Right kidney (tissue), 9 donors: ENCODE data around the gene SUDS3.
"Not testable (repeated sequence)": the region's sequence is repeated elsewhere in the genome, so short reads cannot be mapped to it uniquely, and the experiment has no call there.

Experiments used
- DNase-seq: peaks from one replicate; pipeline ENCODE4 v3.0.0-alpha.2; 2016
- long read RNA-seq, 8 donors: transcript quantifications; one replicate each; lab custom pipeline, GENCODE V29; 2026

The SUDS3 gene
- long read RNA-seq, donor 1, full-length matches to known transcripts: 3 of 8 reads
- long read RNA-seq, donor 1, partial matches to known transcripts: 0 of 8 reads
- long read RNA-seq, donor 1, other reads (novel, unspliced or antisense): 5 of 8 reads
- long read RNA-seq, donor 2, full-length matches to known transcripts: 2 of 2 reads
- long read RNA-seq, donor 2, partial matches to known transcripts: 0 of 2 reads
- long read RNA-seq, donor 2, other reads (novel, unspliced or antisense): 0 of 2 reads
- long read RNA-seq, donor 3, full-length matches to known transcripts: 3 of 3 reads
- long read RNA-seq, donor 3, partial matches to known transcripts: 0 of 3 reads
- long read RNA-seq, donor 3, other reads (novel, unspliced or antisense): 0 of 3 reads
- long read RNA-seq, donor 4, full-length matches to known transcripts: 2 of 8 reads
- long read RNA-seq, donor 4, partial matches to known transcripts: 6 of 8 reads
- long read RNA-seq, donor 4, other reads (novel, unspliced or antisense): 0 of 8 reads
- long read RNA-seq, donor 5, full-length matches to known transcripts: 1 of 1 reads
- long read RNA-seq, donor 5, partial matches to known transcripts: 0 of 1 reads
- long read RNA-seq, donor 5, other reads (novel, unspliced or antisense): 0 of 1 reads
- long read RNA-seq, donor 6, full-length matches to known transcripts: 2 of 15 reads
- long read RNA-seq, donor 6, partial matches to known transcripts: 8 of 15 reads
- long read RNA-seq, donor 6, other reads (novel, unspliced or antisense): 5 of 15 reads
- long read RNA-seq, donor 7, full-length matches to known transcripts: 3 of 74 reads
- long read RNA-seq, donor 7, partial matches to known transcripts: 64 of 74 reads
- long read RNA-seq, donor 7, other reads (novel, unspliced or antisense): 7 of 74 reads
- long read RNA-seq, donor 8, full-length matches to known transcripts: 1 of 15 reads
- long read RNA-seq, donor 8, partial matches to known transcripts: 14 of 15 reads
- long read RNA-seq, donor 8, other reads (novel, unspliced or antisense): 0 of 15 reads

- DNase-seq: peak; percentile 100
Observed at GRCh38 chr12:118376089-118377020, at the start of gene SUDS3. Gene SUDS3, plus strand, starts transcription at chr12:118376555. Its CDS starts 137 bp downstream, at chr12:118376692.

GRCh38 chr12:118326991-118327390, 49.4 kb upstream of the SUDS3 start:
- no peak for DNase-seq

GRCh38 chr12:118327391-118327790, 49.0 kb upstream of the SUDS3 start:
- no peak for DNase-seq

- no peak for DNase-seq
Observed at GRCh38 chr12:118328486-118329330, 47.6 kb upstream of the SUDS3 start.

- DNase-seq: no peak
Observed at GRCh38 chr12:118330421-118331018, 45.8 kb upstream of the SUDS3 start.

GRCh38 chr12:118332511-118332910, 43.8 kb upstream of the SUDS3 start:
- no peak for DNase-seq

GRCh38 chr12:118334241-118334640, 42.1 kb upstream of the SUDS3 start:
- no peak for DNase-seq

GRCh38 chr12:118334939-118335567, 41.3 kb upstream of the SUDS3 start:
- DNase-seq: no peak

- DNase-seq: no peak
Observed at GRCh38 chr12:118336123-118336522, 40.2 kb upstream of the SUDS3 start.

GRCh38 chr12:118337194-118337838, 39.0 kb upstream of the SUDS3 start:
- no peak for DNase-seq

- no peak for DNase-seq
Observed at GRCh38 chr12:118342090-118342489, 34.3 kb upstream of the SUDS3 start.

- no peak for DNase-seq
Observed at GRCh38 chr12:118344829-118345228, 31.5 kb upstream of the SUDS3 start.

- DNase-seq: no peak
Observed at GRCh38 chr12:118345355-118345754, 31.0 kb upstream of the SUDS3 start.

GRCh38 chr12:118346895-118347294, 29.5 kb upstream of the SUDS3 start:
- DNase-seq: no peak

- no peak for DNase-seq
Observed at GRCh38 chr12:118347916-118348315, 28.4 kb upstream of the SUDS3 start.

GRCh38 chr12:118350908-118351559, 25.3 kb upstream of the SUDS3 start:
- no peak for DNase-seq

- DNase-seq: no peak
Observed at GRCh38 chr12:118353721-118354120, 22.6 kb upstream of the SUDS3 start.

GRCh38 chr12:118354503-118354902, 21.9 kb upstream of the SUDS3 start:
- DNase-seq: not testable (repeated sequence)

GRCh38 chr12:118354903-118355302, 21.5 kb upstream of the SUDS3 start:
- no peak for DNase-seq
